GM23248 (cell line): ENCODE measurements around the gene GLIS2. TPM values are rescaled to one million over a fixed set of nuclear protein-coding genes. Genes with fewer than 3 reads are reported as not detected.
A peak's percentile ranks its signal among the peaks of the same experiment; 100 is the strongest.
"Not testable (repeated sequence)": the region's sequence is repeated elsewhere in the genome, so short reads cannot be mapped to it uniquely, and the experiment has no call there.

ENCODE experiments used
- DNase-seq: peaks from one replicate; pipeline ENCODE4 v3.0.0-alpha.2; 2015
- H2AFZ ChIP-seq: fragments of 200-600 bp; sonication (generic); 2 replicates; pipeline ENCODE4 v1.6.1; 2016; ENCODE audit warnings: antibody characterized with exemption
- H3F3A ChIP-seq: fragments of 200-600 bp; sonication (generic); 2 replicates; pipeline ENCODE4 v1.6.1; 2016; ENCODE audit warnings: mild to moderate bottlenecking, antibody characterized with exemption, mixed run types; ENCODE audit not compliant: insufficient read depth
- H3K27ac ChIP-seq: fragments of 200-600 bp; sonication (generic); 2 replicates; pipeline ENCODE4 v1.5.1; 2016; ENCODE audit warnings: mild to moderate bottlenecking
- H3K27me3 ChIP-seq: fragments of 200-600 bp; sonication (generic); replicated peaks from 2 replicates; pipeline ENCODE4 v1.6.1; 2016; ENCODE audit warnings: mild to moderate bottlenecking; ENCODE audit not compliant: insufficient read depth
- H3K36me3 ChIP-seq: fragments of 200-600 bp; sonication (generic); 2 replicates; pipeline ENCODE4 v1.6.1; 2016; ENCODE audit warnings: low read depth, mild to moderate bottlenecking
- H3K4me1 ChIP-seq: fragments of 200-600 bp; sonication (generic); 2 replicates; pipeline ENCODE4 v1.6.1; 2016; ENCODE audit warnings: mild to moderate bottlenecking; ENCODE audit not compliant: insufficient read depth
- H3K4me2 ChIP-seq: fragments of 200-600 bp; sonication (generic); one replicate; pipeline ENCODE4 v1.6.1; 2016; ENCODE audit warnings: mild to moderate bottlenecking; ENCODE audit not compliant: unreplicated experiment
- H3K4me3 ChIP-seq: fragments of 200-600 bp; sonication (generic); 2 replicates; pipeline ENCODE4 v1.5.1; 2016; ENCODE audit warnings: mild to moderate bottlenecking
- H3K79me2 ChIP-seq: fragments of 200-600 bp; sonication (generic); 2 replicates; pipeline ENCODE4 v1.6.1; 2016; ENCODE audit warnings: mild to moderate bottlenecking; ENCODE audit not compliant: insufficient read depth
- H3K9ac ChIP-seq: fragments of 200-600 bp; sonication (generic); 2 replicates; pipeline ENCODE4 v1.6.1; 2016; ENCODE audit warnings: mild to moderate bottlenecking
- H3K9me2 ChIP-seq: fragments of 200-600 bp; sonication (generic); 2 replicates; pipeline ENCODE4 v1.6.1; 2016; ENCODE audit warnings: mixed run types, mild to moderate bottlenecking, moderate library complexity; ENCODE audit not compliant: insufficient read depth
- H3K9me3 ChIP-seq: fragments of 200-600 bp; sonication (generic); one replicate; pipeline ENCODE4 v1.6.1; 2017; ENCODE audit warnings: low read depth
- H4K20me1 ChIP-seq: fragments of 200-600 bp; sonication (generic); 2 replicates; pipeline ENCODE4 v1.6.0; 2016; ENCODE audit not compliant: insufficient read depth
- EZH2 ChIP-seq: fragments of 200-600 bp; sonication (generic); IDR thresholded peaks from 2 replicates; pipeline ENCODE4 v1.6.1; 2018; ENCODE audit warnings: antibody characterized with exemption, mild to moderate bottlenecking; ENCODE audit not compliant: insufficient read depth, poor library complexity, severe bottlenecking
- EZH2phosphoT487 ChIP-seq: fragments of 200-600 bp; sonication (generic); IDR thresholded peaks from 2 replicates; pipeline ENCODE4 v1.6.1; 2018; ENCODE audit warnings: antibody characterized with exemption, moderate library complexity, mild to moderate bottlenecking, low read depth; ENCODE audit not compliant: insufficient read depth
- WGBS, 2 experiments: methylation state at CpG; one replicate each; pipeline ENCODE4 v1.1.6; 2015 to 2017; ENCODE audit warnings: low lambda C conversion rate in 2 of 2, low coverage in 1 of 2; ENCODE audit errors: missing lambda C conversion rate in 2 of 2; 5-methylcytosine and 5-hydroxymethylcytosine counted together
- in situ Hi-C: fragments of 300-500 bp; cut with MboI; formaldehyde crosslinking; loops from 2 replicates; pipeline ENCODE4 v1.15.0; 2020
- polyA plus RNA-seq: library from polyadenylated mRNA; unstranded; fragments of >200 nt; fragmentation: Nextera tagmentation; extraction: Ambion mirVana; gene quantifications from 2 replicates; pipeline ENCODE4 v1.2.1, GENCODE V29; 2016
- total RNA-seq: library from RNA; depleted of rRNA; stranded (reverse); fragments of >200 nt; shearing (Covaris generic); gene quantifications from 2 replicates; pipeline ENCODE4 v1.2.3, GENCODE V29; 2014

GLIS2 gene
- total and polyA plus RNA-seq, 2 experiments from 2014 or later, result 2.9 to 6.8 TPM

DNA sequence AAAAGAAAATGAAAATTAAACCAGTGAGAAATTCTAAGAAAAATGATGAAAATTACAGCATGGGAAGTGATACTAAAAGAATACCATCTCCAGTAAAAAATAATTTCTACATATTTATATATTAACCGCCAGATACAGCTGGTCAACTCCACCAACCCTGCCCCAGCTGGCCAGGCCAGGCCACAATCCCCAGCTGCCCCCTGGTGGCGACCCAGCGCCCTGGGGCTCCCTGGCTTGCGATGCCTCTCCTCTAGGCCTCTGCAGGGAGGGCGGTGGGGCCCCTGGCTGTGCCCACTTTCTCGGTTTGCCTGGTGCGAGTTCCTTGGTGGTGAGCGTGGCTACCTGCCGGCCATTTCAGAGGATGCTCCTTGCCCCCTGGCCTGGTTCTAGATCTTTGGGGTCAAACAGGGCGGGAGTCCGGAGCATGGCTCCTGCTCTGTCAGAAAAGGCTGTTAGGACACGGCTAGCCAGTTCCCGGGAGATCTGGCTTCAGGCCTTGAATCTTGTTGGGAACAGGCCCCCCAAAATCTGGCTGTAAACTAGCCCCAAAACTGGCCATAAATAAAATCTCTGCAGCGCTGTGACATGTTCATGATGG is 14.5 kb downstream of the GLIS2 start:
- Histone ChIP-seq H3F3A (peaks cover 7% of the 10 kb centered on the region), H3K4me3 (no peak overlapping the region), H3K4me1 (peaks cover 8% of the 10 kb centered on the region; the same call in 1 of the 2 replicates), H3K27me3 (no peaks in the 10 kb centered on the region), H4K20me1 (no peaks in the 10 kb centered on the region; the same call in 1 of the 2 replicates), H3K4me2 (no peak overlapping the region), H3K9me3 (no peaks in the 10 kb centered on the region), H2AFZ (no peak overlapping the region), H3K9ac (no peak overlapping the region), H3K36me3 (no peaks in the 10 kb centered on the region), H3K79me2 (peaks cover 67% of the 10 kb centered on the region), H3K27ac (no peak overlapping the region), H3K9me2 (no peaks in the 10 kb centered on the region)
- in situ Hi-C loops, result loop anchor here (5.0 kb wide), 1 partner anchor 43 kb away; no protein-coding TSS in a partner anchor
- peak; percentile 81 for DNase-seq
- TF ChIP-seq EZH2, result no peak
- TF ChIP-seq EZH2phosphoT487, result no peak
- WGBS, 2 experiments, result 45 to 52% methylated on average over 14 of the region's 14 CpGs

- in situ Hi-C loops, result loop anchor here (5.0 kb wide), 1 partner anchor 45 kb away; no protein-coding TSS in a partner anchor
- TF ChIP-seq EZH2phosphoT487 (no peak), EZH2 (no peak)
- Histone ChIP-seq H3K4me3 (no peak overlapping the region), H3K9me3 (no peaks in the 10 kb centered on the region), H3K27me3 (no peaks in the 10 kb centered on the region), H3K27ac (no peak overlapping the region), H3F3A (peaks cover 7% of the 10 kb centered on the region), H4K20me1 (no peaks in the 10 kb centered on the region), H2AFZ (no peak overlapping the region), H3K9ac (no peak overlapping the region), H3K36me3 (no peaks in the 10 kb centered on the region), H3K4me2 (no peak overlapping the region), H3K79me2 (peaks cover 50% of the 10 kb centered on the region), H3K4me1 (peaks cover 8% of the 10 kb centered on the region; the same call in 1 of the 2 replicates), H3K9me2 (no peaks in the 10 kb centered on the region)
- 91 to 94% methylated on average over 13 to 14 of the region's 14 CpGs for WGBS, 2 experiments
- no peak for DNase-seq
Observed at GRCh38 chr16:4332083-4332482, 16.2 kb downstream of the GLIS2 start.

GRCh38 chr16:4332623-4333307 is 16.9 kb downstream of the GLIS2 start:
- H3K36me3 ChIP-seq, result no peaks in the 10 kb centered on the region
- no peak overlapping the region for H3K27ac ChIP-seq
- no peak for DNase-seq
- H3K27me3 ChIP-seq, result no peaks in the 10 kb centered on the region
- H2AFZ ChIP-seq, result no peak overlapping the region
- peaks cover 8% of the 10 kb centered on the region; the same call in 1 of the 2 replicates for H3K4me1 ChIP-seq
- peaks cover 45% of the 10 kb centered on the region for H3K79me2 ChIP-seq
- 84 to 89% methylated on average over 18 to 19 of the region's 19 CpGs for WGBS, 2 experiments
- in situ Hi-C loops, result loop anchor here (5.0 kb wide), 1 partner anchor 45 kb away; no protein-coding TSS in a partner anchor
- H3K9ac ChIP-seq, result no peak overlapping the region
- H4K20me1 ChIP-seq, result no peaks in the 10 kb centered on the region
- H3F3A ChIP-seq, result peaks cover 7% of the 10 kb centered on the region
- no peaks in the 10 kb centered on the region for H3K9me2 ChIP-seq
- H3K4me3 ChIP-seq, result no peak overlapping the region
- H3K9me3 ChIP-seq, result no peaks in the 10 kb centered on the region
- TF ChIP-seq EZH2phosphoT487 (no peak), EZH2 (no peak)
- no peak overlapping the region for H3K4me2 ChIP-seq

GRCh38 chr16:4333308-4333638 is 17.4 kb downstream of the GLIS2 start:
- no peaks in the 10 kb centered on the region for H3K36me3 ChIP-seq
- no peak for TF ChIP-seq EZH2
- no peak for TF ChIP-seq EZH2phosphoT487
- H3K4me3 ChIP-seq, result no peak overlapping the region
- no peaks in the 10 kb centered on the region for H4K20me1 ChIP-seq
- H3K9me2 ChIP-seq, result no peaks in the 10 kb centered on the region
- H3K4me1 ChIP-seq, result peaks cover 5% of the 10 kb centered on the region; the same call in 1 of the 2 replicates
- H3K9me3 ChIP-seq, result no peaks in the 10 kb centered on the region
- in situ Hi-C loops, result loop anchor here (5.0 kb wide), 1 partner anchor 46 kb away; no protein-coding TSS in a partner anchor
- 84 to 85% methylated on average over 8 to 9 of the region's 9 CpGs for WGBS, 2 experiments
- DNase-seq, result no peak
- no peak overlapping the region for H3K4me2 ChIP-seq
- no peak overlapping the region for H3K27ac ChIP-seq
- no peaks in the 10 kb centered on the region for H3K27me3 ChIP-seq
- H3K9ac ChIP-seq, result no peak overlapping the region
- no peak overlapping the region for H2AFZ ChIP-seq
- peaks cover 7% of the 10 kb centered on the region for H3F3A ChIP-seq
- H3K79me2 ChIP-seq, result peaks cover 40% of the 10 kb centered on the region

DNA sequence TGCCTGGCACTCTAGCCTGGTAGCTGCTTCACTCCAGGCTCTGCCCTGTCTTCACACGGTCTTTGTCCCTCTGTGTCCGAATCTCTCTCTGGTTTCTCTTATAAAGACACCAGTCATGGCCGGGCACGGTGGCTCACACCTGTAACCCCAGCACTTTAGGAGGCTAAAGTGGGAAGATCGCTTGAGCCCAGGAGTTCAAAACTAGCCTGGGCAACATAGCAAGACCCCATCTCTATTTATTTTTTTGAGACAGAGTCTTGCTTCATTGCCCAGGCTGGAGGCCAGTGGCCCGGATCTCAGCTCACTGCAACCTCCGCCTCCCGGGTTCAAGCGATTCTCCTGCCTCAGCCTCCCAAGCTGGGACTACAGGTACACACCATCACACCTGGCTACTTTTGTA is 17.8 kb downstream of the GLIS2 start:
- not testable (repeated sequence) for H3K36me3 ChIP-seq, H3K4me2 ChIP-seq, H3K9me2 ChIP-seq, H3K4me1 ChIP-seq, H2AFZ ChIP-seq, H3F3A ChIP-seq, H3K9ac ChIP-seq, H3K27me3 ChIP-seq, H3K4me3 ChIP-seq, DNase-seq, H3K9me3 ChIP-seq, H4K20me1 ChIP-seq, H3K27ac ChIP-seq
- peaks cover 35% of the 10 kb centered on the region for H3K79me2 ChIP-seq
- in situ Hi-C loops, result loop anchor here (5.0 kb wide), 1 partner anchor 46 kb away; no protein-coding TSS in a partner anchor
- 92 to 93% methylated on average over 9 of the region's 9 CpGs for WGBS, 2 experiments
